AG10803 (cell line): Measurements from ENCODE around the gene KITLG.
"Not testable (repeated sequence)": the region's sequence is repeated elsewhere in the genome, so short reads cannot be mapped to it uniquely, and the experiment has no call there.

ENCODE experiments used
- DNase-seq: peaks from one replicate; pipeline ENCODE4 v3.0.0; 2010; ENCODE audit warnings: low read depth
- H3K4me3 ChIP-seq: 2 replicates; pipeline ENCODE4 v1.5.1; 2011; ENCODE audit warnings: mild to moderate bottlenecking, low read length, control low read depth
- CTCF ChIP-seq: conservative IDR thresholded peaks from 2 replicates; pipeline ENCODE4 v1.5.1; 2011; ENCODE audit warnings: mild to moderate bottlenecking, low read length, control low read depth, inconsistent platforms

The KITLG gene

GRCh38 chr12:88553941-88554658, 26.2 kb downstream of the KITLG start:
- TF ChIP-seq CTCF, result no peak
- DNase-seq, result peak; percentile 98
- no peak overlapping the region for H3K4me3 ChIP-seq

GRCh38 chr12:88552610-88553079, 27.6 kb downstream of the KITLG start:
- DNase-seq, result peak; percentile 93
- no peak for TF ChIP-seq CTCF
- H3K4me3 ChIP-seq, result no peak overlapping the region

GRCh38 chr12:88549929-88550328, 30.3 kb downstream of the KITLG start:
- TF ChIP-seq CTCF, result no peak
- DNase-seq, result peak; percentile 45

GRCh38 chr12:88547949-88548348, 32.3 kb downstream of the KITLG start:
- H3K4me3 ChIP-seq, DNase-seq: not testable (repeated sequence)

More at GRCh38 chr12:88549929-88550328, 30.3 kb downstream of the KITLG start:
- H3K4me3 ChIP-seq, result no peak overlapping the region

GRCh38 chr12:88546853-88547252, 33.4 kb downstream of the KITLG start:
- no peak overlapping the region for H3K4me3 ChIP-seq
- DNase-seq, result peak; percentile 91
- no peak for TF ChIP-seq CTCF

- TF ChIP-seq CTCF, result no peak
- peak; percentile 28 for DNase-seq
- no peak overlapping the region for H3K4me3 ChIP-seq
Measured at GRCh38 chr12:88546226-88546625, 34.0 kb downstream of the KITLG start.

GRCh38 chr12:88544991-88545980, 35.0 kb downstream of the KITLG start:
- H3K4me3 ChIP-seq, result no peak overlapping the region
- no peak for TF ChIP-seq CTCF
- DNase-seq, result peak; percentile 83
